ENCODE data around the gene SLC35E1. TPM values are rescaled to one million over a fixed set of nuclear protein-coding genes. Genes with fewer than 3 reads are reported as not detected.

SLC35E1 gene
- total RNA-seq, 1 donor from 2014 or later = 19.8 TPM

DNA sequence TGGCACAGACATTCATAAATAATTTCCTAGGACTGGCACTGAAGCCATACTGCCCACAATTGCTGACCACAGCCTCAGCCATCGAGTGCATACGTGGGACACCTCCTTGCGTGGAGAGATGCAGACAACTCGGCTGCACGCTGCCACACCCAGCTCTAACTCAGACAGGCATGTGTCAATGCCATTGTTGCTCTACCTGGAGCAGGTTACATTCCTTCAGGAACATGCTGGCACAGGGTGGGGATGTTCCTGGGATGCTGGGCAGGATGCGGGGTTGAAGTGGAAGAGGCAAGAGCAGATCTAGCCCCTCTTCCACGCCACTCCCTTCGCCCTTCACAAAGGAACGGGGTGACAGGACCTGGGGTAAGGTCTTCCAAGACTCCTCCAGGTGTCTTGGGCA, 24.2 kb upstream of the SLC35E1 start:
- DNase-seq = no peak

DNA sequence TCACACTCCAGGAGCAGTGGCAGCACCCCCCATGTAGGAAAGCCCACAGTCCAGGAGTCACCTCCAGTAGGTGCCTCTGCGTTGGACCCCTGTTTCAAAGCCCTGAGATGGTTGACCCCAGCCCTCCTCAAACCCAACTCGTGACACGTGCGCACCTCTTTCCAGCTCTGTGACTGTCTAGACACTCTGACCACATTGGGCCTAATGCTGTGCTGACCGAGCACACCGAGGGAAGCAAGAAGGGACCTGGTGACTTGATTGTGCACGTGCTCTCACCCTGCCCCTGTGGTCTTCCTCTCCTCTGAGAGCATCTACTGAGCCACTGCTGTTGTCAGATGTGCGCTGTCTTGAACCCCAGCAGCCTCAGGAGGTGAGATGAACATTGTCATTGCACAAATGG, 22.9 kb upstream of the SLC35E1 start:
- DNase-seq = no peak

DNA sequence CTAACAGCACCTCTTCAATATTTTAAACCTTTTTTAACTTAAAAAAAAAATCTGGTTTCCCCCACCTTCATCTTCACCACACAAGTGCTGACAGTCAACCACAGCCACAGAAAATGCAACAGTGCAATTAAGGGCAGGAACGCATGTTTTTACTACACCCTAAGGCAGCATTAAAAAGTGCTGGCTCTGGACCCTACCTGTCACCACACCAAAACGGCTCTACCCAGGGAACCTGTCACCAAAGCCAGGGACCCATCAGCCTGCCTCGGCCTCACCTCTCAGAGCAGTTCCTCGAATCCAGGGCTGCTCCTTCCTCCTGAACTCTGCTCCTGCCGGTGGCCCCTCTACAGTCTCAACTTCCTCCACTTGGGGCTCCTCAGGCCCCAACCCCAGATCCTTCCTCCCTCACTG, 22.5 kb upstream of the SLC35E1 start:
- no peak for DNase-seq

DNA sequence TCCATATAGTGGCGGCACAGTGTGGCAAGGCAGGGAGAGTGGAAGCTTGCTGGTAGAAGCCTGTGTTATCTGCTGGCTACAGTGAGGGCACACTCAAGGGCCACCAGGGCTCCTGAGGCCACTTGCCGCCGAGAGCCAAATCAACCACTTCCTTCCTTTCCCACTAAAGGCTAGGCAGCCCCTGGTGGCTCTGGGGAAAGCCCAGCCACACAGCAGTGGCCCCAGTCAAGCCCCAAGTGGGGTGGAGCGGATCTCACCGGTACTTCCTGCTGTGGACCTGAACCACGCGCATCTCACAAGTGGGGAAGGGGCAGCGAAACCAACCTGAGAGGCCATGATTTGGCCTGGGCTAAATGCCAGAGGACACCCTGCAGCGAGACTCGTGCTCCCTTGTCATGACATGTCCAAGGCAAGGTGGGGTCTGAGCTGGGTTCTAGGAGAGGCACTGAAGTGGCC, 21.9 kb upstream of the SLC35E1 start:
- no peak for DNase-seq

DNA sequence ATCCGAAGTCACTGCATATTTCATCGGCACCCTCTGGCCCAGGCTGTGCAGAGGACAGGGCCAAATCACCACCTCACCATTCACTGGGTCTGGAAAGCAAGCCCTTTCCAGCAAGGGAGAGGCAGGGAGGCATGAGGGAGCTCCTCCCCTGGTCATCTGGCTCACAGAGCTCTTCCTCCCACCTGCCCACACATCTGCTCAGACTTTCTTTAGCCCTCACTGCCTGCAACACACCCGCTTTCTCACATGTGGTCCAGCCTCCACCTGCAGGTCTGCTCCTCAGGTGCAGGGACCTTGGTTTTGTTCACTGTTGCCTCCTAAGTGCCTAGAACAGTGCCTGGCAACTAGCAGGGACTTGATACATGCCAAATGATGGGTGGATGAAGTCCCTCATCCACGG, 21.0 kb upstream of the SLC35E1 start:
- no peak for DNase-seq

DNA sequence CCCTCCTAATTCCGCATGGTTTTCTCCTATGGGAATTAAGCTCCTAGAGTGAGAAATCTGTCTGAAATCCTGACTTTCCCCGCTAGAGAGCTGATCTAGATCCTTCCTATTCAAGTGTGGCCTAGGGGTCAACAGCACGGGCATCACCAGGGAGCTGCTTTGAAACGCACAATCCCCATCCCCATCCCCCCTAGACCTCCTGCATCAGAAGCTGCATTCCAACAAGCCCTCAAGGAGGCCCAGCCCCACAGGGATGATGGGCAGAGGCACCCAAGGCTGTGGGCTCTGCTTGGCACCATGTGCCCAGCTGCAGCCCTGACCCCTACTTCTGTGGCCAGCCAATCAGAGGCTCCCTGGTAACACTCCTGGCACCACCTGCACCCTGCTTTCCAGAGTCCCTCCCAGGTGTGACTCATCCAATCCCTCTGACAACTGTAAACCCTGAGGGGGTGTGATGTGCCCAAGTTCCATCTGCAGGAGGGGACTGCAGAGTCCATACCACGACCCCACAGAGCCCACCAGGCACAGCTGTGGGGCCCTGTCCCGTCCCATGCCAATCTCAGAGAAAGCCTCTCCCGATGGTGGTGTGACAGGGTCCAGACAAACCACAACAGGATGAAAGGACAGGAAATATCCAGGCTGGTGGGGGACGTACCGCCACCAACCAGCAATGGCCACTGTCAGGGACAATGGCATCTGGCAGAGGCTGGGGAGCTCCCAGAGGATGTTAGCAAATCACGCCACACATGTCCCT, 19.8 kb upstream of the SLC35E1 start:
- no peak for DNase-seq

DNA sequence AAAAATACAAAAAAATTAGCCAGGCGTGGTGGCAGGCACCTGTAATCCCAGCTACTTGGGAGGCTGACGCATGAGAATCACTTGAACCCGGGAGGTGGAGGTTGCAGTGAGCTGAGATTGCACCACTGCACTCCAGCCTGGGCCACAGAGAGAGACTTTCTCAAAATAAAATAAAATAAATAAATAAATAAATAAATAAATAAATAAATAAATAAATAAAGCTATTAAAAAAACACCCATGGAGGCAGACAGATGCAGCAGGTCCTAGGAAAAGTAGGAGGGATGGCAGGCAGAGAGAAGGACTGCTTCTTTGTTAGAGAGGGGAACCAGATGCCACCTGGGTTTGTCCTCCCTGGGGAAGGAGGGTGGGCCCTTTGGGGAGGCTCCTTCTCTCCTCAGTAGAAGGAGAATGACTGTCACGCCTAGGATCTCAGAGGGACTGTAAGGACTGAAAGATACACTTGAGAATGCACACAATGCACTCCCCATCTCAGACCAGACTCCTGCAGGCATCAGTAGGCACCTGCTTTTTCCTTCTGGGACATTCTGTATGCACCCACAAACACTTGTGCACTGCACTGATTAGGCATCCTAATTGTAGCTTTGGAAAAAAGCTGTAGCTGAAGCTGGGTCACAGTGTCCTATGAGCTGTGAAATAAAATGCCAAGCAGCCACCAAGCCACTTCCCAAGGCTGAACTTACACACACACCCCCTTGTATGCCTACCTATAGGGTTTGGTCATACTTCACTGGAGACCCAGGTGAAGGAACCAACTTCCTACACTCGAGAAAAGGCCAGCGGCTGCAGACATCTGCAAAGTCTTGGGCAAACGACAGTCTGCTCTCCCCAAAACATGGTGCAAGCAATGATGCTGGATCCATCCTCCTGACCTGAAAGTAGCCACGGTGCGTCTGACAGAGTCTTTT, 18.9 kb upstream of the SLC35E1 start:
- no peak for DNase-seq

DNA sequence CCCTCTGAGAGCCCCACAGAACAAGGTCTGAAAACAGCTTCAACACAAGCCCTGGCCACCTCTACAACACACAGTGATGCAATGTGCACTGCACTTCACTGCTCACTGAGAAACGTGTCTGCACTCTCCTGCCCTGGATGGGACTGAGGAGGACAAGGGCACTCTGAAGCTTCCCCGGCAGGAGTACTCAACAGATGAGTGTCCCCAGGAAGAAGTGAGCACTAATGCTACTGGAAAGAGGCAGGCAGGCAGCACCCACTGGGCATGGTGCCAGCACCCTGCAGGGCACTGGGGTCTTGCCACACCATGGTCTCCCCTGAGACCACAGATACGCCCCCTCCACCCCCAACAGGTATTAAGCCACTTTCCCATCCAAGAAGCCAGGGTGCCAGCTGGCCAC, 17.7 kb upstream of the SLC35E1 start:
- DNase-seq = no peak

DNA sequence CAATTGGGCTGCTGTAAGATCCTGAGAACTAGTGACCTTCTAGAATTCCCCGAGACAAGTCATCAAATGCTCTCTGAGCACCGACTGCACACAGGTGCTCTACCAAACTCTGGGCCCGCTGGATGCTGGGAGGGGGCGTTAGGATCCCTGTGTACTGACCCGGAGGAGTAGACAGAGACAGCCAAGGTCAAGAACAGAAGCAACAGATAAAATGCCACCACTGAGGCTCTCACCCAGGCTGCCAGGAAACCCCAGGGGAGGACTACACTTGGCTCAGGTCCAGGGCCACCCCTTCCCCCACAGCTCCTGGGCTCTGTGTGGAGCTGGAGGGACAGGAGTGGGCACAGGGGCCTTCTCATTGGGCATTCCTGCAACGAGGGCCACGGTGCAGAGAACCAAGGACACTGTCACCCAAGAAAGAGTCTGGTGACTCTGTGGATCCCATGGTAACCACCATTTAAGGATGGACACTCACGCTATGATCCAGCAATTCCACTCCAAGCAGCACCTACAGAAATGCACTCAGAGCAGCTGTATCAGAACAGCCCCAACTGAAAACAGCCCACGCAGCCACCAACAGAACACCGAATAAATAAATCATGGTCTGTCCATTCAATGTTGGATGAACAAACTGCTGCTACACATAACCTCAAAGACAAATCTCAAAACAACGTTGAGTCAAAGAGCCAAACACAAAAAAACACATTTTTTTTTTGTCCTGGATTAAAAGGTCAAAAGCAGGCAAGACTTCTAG, 16.8 kb upstream of the SLC35E1 start:
- DNase-seq = no peak

DNA sequence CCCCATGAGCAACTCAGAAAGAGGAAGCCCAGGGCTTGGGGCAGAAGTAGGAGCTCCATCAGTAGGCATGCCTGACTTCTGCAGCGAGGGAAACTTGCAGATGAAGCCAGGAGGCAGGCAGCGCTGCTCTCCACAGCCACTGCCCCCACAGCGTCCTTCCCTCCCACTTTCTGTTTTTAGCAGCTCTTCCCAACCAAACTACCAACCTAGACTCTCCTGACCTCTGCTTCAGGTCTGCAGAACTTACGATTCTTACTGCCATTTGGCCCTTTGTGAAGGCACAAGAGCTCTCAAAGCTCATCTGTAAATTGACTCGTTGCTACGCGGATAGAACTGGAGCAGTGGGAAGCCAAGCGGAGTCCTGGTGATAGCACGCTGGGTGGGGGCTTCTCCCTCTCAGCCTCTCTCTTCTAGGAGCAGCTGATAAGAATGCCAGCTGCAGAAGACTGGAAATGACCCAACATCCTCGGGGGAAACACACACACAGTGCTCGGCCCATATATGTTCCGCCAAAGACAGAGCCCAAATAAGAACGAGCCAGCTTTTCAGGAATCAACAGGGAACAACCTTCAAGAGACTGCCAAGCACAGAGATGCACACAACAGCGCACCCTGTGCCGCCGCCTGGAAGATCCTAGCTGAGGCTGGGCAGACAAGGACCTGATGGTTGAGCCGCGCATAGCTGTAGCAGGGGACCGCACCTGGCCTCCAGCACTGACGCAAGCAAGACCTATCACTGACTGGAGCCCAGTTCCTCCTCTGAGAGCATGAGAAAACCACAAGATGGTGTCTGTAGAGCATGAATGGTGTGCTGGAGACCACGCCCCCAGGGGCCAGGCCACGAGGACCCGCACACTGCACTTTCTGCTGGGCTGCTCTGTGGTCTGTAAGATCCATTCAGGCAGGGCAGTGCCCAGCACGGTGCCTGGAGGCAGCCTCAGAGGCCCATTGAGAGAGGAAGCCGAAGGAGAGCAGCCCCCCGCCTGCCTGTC, 15.9 kb upstream of the SLC35E1 start:
- DNase-seq = peak; percentile 77

DNA sequence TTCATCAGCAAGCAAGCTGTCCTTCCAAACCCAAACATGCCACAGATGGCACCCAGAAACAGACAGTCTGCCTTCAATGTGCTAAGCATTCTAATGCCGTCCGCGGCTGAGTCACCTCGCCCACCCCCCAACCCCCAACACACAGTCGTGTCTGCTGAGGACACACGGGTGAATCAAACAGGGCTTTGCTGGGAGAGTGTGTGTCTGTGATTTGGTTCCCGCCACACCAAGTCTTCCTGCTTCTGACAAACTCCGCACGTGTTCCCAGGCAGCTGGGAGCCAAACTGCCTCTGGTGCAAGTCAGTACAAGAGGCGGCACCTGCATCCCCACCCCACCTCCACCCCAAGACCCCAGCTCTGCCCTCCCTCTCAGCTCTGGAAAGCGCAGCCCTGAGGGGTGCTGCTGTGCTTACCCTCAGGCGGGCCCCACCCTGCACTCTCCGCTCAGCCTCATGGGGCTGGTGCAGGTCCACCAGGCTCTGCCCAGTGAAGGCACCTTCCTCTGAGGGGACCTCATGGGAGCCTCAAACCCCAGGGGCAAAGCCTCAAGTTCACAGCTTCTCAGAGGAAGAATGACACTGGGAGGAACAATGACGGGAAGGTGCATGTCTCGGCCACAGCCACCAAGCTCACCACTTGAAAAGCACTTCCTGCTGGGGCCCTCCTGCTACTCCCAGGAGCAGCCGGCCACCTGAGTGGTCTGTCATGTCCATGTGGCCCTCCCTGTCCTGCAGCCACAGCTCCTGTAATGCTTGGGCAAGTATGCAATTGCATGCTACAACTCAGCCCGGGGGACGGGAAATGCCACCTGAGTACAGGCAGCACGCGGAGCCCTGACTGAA, 15.0 kb upstream of the SLC35E1 start:
- no peak for DNase-seq

DNA sequence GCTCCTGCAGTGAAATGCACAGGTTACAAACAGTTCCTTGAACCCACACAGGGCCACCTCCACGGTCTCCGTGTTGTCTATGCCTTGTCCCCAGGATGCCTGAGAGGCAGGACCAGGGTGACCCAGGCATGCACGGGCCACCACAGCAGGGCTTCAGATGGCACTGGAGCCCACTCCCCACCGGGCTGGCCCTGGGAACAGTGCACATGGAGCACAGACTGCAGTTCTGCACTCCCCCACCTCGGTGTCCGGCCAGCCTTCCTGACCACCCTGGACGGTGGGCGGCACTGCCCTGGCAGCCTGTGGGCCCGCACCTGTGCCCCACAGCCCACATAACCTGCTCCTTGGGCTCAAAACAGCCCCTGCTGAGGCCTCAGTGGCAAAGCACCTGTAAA, 14.3 kb upstream of the SLC35E1 start:
- no peak for DNase-seq

DNA sequence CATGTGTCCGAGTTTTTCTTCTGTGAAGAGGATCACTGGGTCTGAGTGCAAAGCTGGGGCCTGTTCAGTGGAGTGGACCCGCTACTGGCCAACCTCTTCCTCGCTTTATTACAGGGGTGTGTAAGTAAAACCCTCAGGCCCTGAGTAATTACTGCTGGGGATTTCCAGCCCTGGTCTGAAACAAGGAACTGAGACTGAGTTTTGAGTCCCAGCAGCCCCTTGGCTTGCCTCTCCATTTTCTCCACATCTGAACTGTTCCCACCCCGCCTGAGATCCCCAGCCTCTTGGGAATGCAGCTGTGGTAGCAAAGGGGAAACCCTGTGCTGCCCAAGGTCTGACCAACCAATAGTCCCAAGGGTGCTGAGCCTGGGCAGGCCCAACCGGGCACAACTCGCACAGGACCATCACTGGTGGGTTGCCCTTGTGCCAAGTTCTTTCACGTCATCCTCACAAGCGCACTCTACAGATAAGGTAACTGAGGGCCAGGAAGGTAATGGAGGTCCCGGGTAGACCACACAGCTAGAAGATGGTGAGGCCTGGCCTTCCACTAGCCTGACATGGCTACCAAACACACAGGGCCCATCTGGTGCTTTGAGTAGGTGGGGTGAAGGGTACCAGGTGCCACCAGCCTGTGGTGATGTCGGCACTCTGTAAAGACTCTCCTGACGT, 13.7 kb upstream of the SLC35E1 start:
- no peak for DNase-seq

DNA sequence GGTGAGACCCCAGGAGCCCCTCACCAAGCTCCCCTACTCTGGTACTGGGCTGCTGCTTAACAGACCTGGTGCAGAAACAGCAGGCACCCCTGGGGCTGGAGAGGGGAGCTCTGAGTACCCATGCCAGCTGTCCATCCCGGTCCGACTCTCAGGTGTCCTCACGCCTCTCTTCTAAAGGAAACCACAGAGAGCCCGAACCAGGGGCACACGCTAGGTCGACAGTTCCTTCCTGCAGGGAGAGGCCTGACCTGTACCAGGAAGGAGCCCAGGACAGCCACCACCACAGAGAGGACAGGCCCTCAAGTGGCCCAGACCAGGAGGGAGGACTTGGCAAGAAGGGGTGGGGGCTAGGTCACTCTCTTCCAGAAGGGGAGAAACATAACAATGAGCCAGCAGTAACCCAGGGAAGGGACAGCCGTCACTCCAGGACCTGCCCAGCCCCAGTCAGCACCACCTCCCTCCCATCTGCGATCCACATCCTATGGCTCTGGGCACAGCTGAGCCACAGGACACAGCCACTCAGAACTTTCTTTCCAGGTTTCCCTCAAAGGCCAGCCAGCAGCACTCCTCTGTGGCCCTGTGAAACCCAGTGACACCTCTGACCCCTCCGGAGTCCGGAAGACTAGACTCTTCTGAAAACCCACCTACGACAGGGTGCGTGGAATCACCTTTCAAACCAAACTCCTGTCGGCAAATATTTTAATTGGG, 13.0 kb upstream of the SLC35E1 start:
- DNase-seq = no peak

DNA sequence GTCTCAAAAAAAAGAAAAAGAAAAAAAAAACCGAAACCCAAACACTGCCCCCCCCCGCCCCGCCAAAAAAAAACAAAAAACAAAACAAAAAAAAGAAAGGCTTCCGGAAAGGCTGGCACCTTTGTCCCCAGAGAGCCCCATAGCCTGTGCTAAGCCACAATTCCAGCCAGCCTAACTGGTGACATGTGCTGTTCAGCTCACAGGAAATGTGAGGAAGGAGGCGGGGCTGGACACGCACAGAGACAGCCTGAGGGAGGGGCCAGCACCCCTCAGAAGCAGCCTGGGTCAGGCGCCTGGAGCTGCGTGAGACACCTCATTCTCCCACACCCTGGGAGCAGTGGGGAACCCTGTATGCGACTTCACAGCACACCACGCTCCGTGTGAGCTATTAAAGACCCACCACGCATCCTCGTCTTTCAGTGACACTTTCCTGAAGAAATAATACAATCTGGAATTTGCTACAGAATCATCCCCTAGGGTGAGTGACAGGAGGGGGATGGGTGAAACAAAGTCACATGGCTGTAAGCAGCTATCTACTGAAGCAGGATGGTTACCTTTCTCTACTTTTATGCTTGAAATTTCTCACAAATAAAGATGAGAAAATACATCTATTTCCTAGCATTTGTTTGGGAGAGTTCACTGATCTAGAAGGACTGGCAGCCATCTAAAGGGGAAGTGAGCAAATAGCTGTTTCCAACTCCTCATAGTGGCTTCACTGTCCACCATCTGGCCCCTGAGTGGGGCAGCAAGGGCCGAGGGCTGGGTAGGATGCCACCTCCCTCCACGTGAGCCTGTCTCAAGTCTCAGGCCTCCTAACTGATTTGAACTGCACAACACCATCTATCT, 12.3 kb upstream of the SLC35E1 start:
- peak; percentile 83 for DNase-seq

DNA sequence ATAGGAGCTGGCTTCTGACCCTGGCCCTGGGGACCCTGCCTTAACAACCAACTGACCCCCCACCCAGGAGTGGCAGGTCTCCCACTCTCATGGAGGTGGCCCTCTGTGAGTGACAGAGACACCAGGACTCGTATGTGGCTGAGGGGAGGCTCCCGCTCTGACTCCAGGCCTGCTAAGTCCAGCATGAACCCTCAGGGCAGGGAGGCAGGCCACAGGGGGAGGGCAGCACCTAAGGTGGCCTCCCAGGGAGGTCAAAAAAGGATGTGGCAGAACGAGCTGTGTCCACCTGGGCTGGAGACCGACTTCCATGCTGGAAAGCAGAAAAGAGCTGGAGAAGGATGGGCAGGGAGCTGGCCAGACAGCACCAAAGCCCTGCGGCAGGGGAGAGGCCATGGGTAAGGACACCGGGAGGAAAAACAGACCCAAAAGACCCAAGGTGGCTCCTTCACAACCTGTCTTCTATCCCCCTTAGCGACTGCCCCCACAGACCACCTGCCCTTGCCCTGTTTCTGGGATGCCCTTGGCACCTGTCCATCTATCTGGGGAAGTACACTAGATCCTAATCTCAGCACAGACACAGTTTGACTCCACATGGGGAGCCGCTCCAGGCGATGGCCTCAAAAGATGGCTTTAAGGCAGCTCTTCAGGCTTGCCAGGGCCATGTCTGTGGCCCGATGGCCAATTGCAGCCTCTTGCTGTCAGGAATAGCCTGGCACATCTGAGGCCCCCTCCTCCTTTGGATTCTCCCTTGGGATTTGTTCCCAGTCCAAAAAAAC, 10.5 kb upstream of the SLC35E1 start:
- no peak for DNase-seq

DNA sequence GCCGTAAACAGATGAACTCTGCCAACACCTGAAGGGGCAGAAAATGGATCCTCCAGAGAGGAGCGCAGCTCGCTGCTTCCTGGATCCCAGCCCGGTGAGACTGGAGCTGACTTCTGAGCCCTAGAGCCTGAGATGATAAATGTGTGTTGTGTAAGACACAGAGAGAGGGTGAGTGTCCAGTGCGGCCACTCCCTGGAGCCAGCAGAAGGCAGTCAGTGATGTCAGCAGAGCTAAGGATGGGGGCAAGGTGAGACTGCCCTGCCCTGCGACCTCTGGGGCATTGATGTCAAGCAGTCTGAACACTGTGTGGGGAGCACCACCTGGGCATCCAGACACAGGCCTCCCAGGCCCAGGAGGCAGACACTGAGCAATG, 9.7 kb upstream of the SLC35E1 start:
- DNase-seq = no peak

Measured in tongue (tissue), 2 donors.